Inflammatory macrophage (primary cell): ENCODE results near the gene KCNC3.
A peak's percentile ranks its signal among the peaks of the same experiment; 100 is the strongest.

Experiments
- DNase-seq, 2 donors: peaks; one replicate each; pipeline ENCODE4 v3.0.0-alpha.2; 2020 to 2022

KCNC3 gene

DNA sequence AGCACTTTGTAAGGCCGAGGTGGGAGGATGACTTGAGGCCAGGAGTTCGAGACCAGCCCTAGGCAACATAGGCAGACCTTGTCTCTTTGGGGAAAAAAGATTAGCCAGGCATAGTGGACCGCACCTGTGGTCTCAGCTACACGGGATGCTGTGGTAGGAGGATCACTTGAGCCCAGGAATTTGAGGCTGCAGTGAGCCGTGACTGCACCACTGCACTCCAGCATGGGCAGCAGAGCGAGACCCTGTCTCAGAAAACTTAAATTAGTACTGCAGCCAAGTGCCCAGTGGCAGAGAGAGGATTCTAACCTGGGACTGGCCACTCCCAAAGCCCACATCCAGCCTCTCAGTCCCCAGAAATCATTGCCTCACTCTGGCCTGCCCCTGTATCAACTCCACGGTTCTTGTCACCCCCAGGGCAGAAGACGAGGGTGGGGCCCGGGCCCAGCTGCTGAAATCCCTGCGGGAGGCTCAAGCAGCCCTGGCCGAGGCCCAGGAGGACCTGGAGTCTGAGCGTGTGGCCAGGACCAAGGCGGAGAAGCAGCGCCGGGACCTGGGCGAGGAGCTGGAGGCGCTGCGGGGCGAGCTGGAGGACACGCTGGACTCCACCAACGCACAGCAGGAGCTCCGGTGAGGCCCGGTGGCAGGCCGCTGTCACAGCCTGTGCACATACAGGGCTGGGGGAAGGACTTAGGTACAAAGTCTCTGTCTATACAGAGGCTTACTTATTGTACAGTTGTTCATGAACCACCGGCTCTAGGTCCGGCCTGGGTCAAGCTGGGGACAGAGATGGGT, 53.4 kb downstream of the KCNC3 start:
- no peak for DNase-seq

DNA sequence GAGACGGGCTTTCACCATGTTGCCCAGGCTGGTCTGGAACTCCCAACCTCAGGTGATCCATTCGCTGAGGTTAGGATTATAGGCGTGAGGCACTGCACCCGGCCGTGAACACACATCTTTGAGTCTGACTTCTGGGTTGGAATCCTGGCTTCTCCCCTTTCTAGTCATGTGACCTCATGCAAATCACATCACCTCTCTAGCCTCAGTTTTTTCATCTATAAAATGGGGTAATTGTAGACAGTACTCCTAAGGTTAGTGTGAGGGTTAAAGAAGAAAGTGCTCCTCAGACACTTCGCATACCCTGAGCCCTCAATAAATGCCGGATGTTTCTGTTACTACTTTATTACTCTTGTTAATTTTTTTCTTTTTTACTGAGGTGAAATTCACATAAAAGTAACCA, 55.4 kb downstream of the KCNC3 start:
- no peak for DNase-seq

DNA sequence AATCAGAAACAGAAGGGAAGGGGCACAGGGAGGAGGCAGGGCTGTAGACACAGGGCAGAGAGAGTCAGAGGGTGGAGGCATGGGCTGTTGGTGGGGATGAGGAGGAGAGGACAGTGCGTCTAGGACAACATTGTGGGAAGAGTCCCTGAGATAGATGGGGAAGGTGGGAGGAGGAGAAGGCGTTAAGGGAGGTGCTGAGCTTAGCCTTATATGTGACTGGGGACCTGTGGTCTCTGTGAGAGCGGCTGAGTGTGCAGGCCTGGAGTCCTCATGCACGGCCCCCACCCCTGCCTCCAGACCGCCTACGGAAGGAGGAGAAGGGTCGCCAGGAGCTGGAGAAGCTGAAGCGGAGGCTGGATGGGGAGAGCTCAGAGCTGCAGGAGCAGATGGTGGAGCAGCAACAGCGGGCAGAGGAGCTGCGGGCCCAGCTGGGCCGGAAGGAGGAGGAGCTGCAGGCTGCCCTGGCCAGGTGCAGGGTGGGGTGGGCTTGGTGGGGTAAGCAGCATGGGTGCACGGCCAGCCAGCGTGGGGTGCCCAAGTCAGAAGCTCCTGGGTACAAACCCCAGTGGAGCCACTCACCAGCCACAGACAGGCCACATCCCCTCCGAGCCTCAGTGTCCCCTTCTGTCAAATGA, 56.8 kb downstream of the KCNC3 start:
- no peak for DNase-seq

DNA sequence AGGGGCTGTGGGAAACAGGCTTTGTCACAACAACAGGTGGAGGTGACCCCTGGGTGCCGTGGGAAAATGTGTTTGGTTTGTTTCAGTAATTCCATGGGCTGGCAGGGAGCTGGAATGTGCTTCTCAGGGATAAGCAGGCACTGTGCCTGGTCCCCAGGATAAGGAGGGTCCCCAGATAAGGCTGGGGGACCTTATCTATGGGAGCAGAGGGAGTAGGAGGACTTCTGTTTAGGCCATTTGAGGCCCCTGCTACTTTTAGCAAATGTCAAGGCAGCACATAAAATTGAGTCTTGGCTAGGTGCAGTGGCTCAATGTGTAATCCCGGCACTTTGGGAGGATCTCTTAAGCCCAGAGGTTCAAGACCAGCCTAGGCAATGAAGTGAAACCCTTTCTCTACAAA, 59.5 kb downstream of the KCNC3 start:
- DNase-seq: no peak

DNA sequence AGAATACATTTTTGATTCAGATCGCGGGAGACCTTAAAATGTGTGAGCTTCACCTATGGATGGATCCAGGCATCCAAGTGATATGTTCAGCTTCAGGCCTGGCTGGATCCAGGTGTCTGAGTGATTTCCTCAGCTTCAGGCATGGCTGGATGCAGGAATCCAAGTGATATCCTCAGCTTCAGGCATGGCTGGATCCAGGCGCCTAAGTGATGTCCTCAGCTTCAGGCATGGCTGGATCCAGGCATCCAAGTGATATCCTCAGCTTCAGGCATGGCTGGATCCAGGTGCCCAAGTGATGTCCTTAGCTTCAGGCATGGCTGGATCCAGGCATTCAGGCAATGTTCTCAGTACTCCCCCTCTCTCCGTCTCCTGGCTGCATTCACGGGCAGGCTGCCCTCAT, 60.7 kb downstream of the KCNC3 start:
- no peak for DNase-seq

DNA sequence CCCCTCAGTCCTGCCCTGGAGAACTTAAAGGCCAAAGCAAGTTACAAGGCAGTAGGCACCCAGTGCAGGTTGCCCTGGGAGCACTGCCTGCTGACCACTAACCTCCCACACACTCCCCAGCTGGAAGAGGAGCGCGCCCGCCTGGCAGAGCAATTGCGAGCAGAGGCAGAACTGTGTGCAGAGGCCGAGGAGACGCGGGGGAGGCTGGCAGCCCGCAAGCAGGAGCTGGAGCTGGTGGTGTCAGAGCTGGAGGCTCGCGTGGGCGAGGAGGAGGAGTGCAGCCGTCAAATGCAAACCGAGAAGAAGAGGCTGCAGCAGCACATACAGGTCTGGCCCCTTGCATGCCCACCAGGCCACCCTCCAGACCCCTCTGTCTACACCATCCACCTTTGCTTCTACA, 61.1 kb downstream of the KCNC3 start:
- DNase-seq: peak in 1 of 2 donors; percentile 44

DNA sequence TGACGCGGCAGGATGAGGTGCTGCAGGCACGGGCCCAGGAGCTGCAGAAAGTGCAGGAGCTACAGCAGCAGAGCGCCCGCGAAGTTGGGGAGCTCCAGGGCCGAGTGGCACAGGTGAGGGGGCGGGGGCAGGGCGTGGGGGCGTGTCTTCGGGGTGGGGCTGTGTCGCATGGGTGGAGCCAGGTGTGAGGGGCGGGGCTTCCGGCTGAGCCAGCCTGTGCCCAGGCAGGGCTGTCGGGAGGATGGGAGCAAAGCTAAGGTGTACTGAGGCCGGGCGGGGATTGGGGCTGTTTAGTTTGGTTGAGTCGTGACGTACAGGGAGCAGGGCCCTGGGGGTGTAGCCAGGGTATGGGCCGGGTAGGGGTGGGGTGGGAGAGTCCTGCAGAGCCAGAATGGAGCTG, 62.3 kb downstream of the KCNC3 start:
- no peak for DNase-seq

DNA sequence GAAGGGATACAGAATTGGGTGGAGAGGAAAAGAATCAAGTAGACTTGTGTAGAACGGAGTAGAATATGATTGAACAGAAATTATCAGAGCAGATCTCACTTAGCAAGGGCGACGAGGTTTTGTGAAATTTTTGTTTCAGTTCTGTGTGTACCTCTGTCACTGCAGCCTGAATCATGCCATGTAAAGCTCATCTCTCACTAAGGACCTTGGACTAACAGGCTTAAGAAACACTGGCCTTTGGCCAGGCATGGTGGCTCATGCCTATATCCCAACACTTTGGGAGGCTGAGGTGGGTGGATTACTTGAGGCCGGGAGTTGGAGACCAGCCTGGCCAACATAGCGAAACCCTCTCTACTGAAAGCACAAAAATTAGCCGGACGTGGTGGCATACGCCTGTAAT, 63.1 kb downstream of the KCNC3 start:
- DNase-seq: no peak

DNA sequence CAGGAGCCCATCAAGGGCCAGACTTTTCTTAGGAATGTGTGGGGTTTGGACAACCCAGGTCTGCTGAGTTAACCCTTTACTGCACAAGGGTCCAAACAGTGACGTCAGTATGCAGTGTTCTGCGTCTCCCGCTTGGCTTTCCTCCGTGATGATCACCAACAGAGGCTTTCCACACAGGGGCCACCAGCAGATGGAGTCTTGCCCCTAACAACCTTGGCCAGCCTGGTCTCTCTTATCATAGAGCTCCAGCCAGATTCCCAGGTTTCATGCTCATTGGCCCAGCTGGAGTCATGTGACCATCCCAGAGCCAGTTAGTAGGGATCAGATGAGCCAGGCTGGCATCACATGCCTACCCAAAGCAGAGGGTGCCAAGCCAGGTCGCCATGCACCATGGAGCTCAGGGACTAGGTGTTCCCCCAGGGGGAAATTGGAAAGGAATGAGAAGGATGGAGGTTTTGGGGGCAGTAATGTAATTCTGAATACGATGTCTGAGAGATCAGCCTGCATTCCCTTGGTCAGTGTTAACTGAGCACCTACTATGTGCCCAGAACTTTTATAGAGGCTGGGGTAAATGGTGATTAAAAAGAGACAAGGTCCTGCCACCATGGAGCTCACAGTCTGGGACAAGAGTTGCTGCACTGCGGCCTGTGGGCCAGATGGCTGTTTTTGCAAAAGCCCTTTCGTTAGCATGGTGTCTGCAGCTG, 64.5 kb downstream of the KCNC3 start:
- DNase-seq: peak in 1 of 2 donors; percentile 13

DNA sequence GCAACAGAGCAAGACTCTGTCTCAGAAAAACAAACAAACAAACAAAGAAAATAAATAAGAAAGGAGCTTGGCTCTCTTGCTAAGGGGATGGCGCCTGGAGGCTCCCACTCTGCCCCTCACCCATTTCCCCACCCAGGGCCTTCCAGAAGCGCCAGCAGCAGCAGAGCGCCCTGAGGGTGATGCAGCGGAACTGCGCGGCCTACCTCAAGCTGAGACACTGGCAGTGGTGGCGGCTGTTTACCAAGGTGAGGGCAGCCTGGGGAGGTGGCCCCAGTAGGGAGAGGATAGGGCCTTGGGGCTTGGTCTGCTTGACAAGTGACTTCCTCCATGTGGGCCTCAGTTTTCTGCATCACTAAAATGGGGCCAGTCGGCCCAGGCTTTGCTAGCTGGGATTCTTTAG, 66.0 kb downstream of the KCNC3 start:
- no peak for DNase-seq
